Esophagus squamous epithelium (tissue), 5 donors: Measurements from ENCODE around the gene MTFP1. TPM values are rescaled to one million over a fixed set of nuclear protein-coding genes. Genes with fewer than 3 reads are reported as not detected.
A peak's percentile ranks its signal among the peaks of the same experiment; 100 is the strongest.

Source experiments
- DNase-seq: peaks from one replicate; lab custom pipeline; 2025; lab: John Stamatoyannopoulos, UW
- H3K27ac ChIP-seq, 4 donors: fragments of 200-600 bp; sonication (generic); one replicate each; pipeline ENCODE4 v1.5.1; 2016 to 2019; ENCODE audit warnings: mild to moderate bottlenecking in 1 of 4
- H3K27me3 ChIP-seq, 4 donors: fragments of 200-600 bp; sonication (generic); 1 replicate in 3 of 4; 2 replicates in 1 of 4; pipeline versions ENCODE4 v1.5.1 to v1.6.0; 2017 to 2021; ENCODE audit warnings: antibody characterized with exemption in 1 of 4
- H3K36me3 ChIP-seq, 3 donors: fragments of 200-600 bp; sonication (generic); one replicate each; pipeline ENCODE4 v1.5.1; 2016 to 2019
- H3K4me1 ChIP-seq, 3 donors: fragments of 200-600 bp; sonication (generic); one replicate each; pipeline ENCODE4 v1.5.1; 2017 to 2019
- H3K4me3 ChIP-seq, 4 donors: fragments of 200-600 bp; sonication (generic); 1 replicate in 3 of 4; 2 replicates in 1 of 4; pipeline ENCODE4 v1.5.1; 2016 to 2019; ENCODE audit warnings: mild to moderate bottlenecking in 2 of 4, moderate library complexity in 1 of 4
- H3K9me3 ChIP-seq, 3 donors: fragments of 200-600 bp; sonication (generic); one replicate each; pipeline ENCODE4 v1.5.1; 2016 to 2019
- CTCF ChIP-seq, 6 experiments: fragments of 450-650 bp in 4 of 6; fragments of 200-600 bp in 2 of 6; sonication (generic) in 2 of 6; IDR thresholded peaks; one replicate each; pipeline ENCODE4 v1.5.1; 2016 to 2019; ENCODE audit warnings: antibody characterized with exemption in 6 of 6, mild to moderate bottlenecking in 4 of 6, moderate library complexity in 4 of 6
- POLR2A ChIP-seq, 4 donors: fragments of 450-650 bp; IDR thresholded peaks; one replicate each; pipeline ENCODE4 v1.6.1; 2017; ENCODE audit warnings: antibody characterized with exemption in 4 of 4, mild to moderate bottlenecking in 4 of 4, moderate library complexity in 3 of 4
- WGBS, 2 donors: methylation state at CpG; one replicate each; pipeline ENCODE4 v1.1.5; 2018; 5-methylcytosine and 5-hydroxymethylcytosine counted together
- intact Hi-C: fragments of 100-400 bp; cut with DNase I; formaldehyde crosslinking; loops from one replicate; pipeline ENCODE4 v1.15.0; 2022
- total RNA-seq, 4 donors: library from RNA; depleted of rRNA; stranded (reverse); fragments of >200 nt; gene quantifications; one replicate each; pipeline ENCODE4 v1.1.0, GENCODE V29; 2016
- donor health status: DM: yes; HTN: yes; CAD: no.

Gene MTFP1
- total RNA-seq, 4 donors from 2014 or later: 15.9 to 21.2 (median 19.0) TPM

GRCh38 chr22:30408388-30409102 lies 17.0 kb upstream of the MTFP1 start:
- Histone ChIP-seq H3K36me3 (peaks cover 4 to 94% (median 12%) of the 10 kb centered on the region in 3 donors), H3K4me1 (peaks cover 0 to 5% (median 0%) of the 10 kb centered on the region in 3 donors), H3K9me3 (no peaks in the 10 kb centered on the region), H3K27me3 (no peaks in the 10 kb centered on the region), H3K4me3 (no peak overlapping the region), H3K27ac (no peak overlapping the region)
- TF ChIP-seq CTCF (IDR thresholded peaks at IDR 0.05): no peak
- TF ChIP-seq POLR2A (IDR thresholded peaks at IDR 0.05): no peak
- 72 to 81% methylated on average over 9 to 12 of the region's 13 CpGs for WGBS, 2 donors
- DNase-seq: no peak
- intact Hi-C loops: no loop called here

GRCh38 chr22:30411780-30412179 lies 13.8 kb upstream of the MTFP1 start:
- H3K27ac ChIP-seq: peak overlapping the region in 1 of 4 donors; percentile 19
- intact Hi-C loops: no loop called here
- WGBS, 2 donors: 58 to 59% methylated on average over 3 of the region's 3 CpGs

GRCh38 chr22:30413001-30413400 lies 12.6 kb upstream of the MTFP1 start:
- no peak for DNase-seq
- TF ChIP-seq CTCF (IDR thresholded peaks at IDR 0.05) (no peak), POLR2A (IDR thresholded peaks at IDR 0.05) (no peak)
- H3K4me3 ChIP-seq: no peak overlapping the region
- WGBS, 2 donors: 83 to 85% methylated on average over 4 of the region's 4 CpGs
- H3K9me3 ChIP-seq: no peaks in the 10 kb centered on the region
- H3K27me3 ChIP-seq: no peaks in the 10 kb centered on the region
- peaks cover 0 to 24% (median 3%) of the 10 kb centered on the region in 3 donors for H3K4me1 ChIP-seq
- intact Hi-C loops: no loop called here
- H3K27ac ChIP-seq: no peak overlapping the region
- peaks cover 0 to 100% (median 29%) of the 10 kb centered on the region in 3 donors for H3K36me3 ChIP-seq

More at GRCh38 chr22:30411780-30412179, 13.8 kb upstream of the MTFP1 start:
- Histone ChIP-seq H3K4me1 (peaks cover 0 to 24% (median 3%) of the 10 kb centered on the region in 3 donors), H3K27me3 (no peaks in the 10 kb centered on the region), H3K9me3 (no peaks in the 10 kb centered on the region), H3K36me3 (peaks cover 4 to 100% (median 22%) of the 10 kb centered on the region in 3 donors), H3K4me3 (no peak overlapping the region)
- DNase-seq: no peak
- TF ChIP-seq POLR2A (IDR thresholded peaks at IDR 0.05) (no peak), CTCF (IDR thresholded peaks at IDR 0.05) (no peak)

GRCh38 chr22:30413745-30414524 lies 11.6 kb upstream of the MTFP1 start:
- Histone ChIP-seq H3K27ac (peak overlapping the region in 1 of 4 donors; percentile 25), H3K9me3 (no peaks in the 10 kb centered on the region), H3K4me3 (no peak overlapping the region), H3K4me1 (peaks cover 0 to 28% (median 3%) of the 10 kb centered on the region in 3 donors), H3K27me3 (no peaks in the 10 kb centered on the region), H3K36me3 (peaks cover 0 to 100% (median 20%) of the 10 kb centered on the region in 3 donors)
- intact Hi-C loops: no loop called here
- TF ChIP-seq POLR2A (IDR thresholded peaks at IDR 0.05) (no peak), CTCF (IDR thresholded peaks at IDR 0.05) (no peak)
- 68 to 96% methylated on average over 3 to 5 of the region's 5 CpGs for WGBS, 2 donors
- no peak for DNase-seq
